Neutrophil (primary cell): ENCODE measurements around the gene NMT1.
A peak's percentile ranks its signal among the peaks of the same experiment; 100 is the strongest.

Source experiments
- H3K27ac ChIP-seq: fragments of 200-600 bp; sonication (generic); 2 replicates; pipeline ENCODE4 v1.5.1; 2016; ENCODE audit warnings: mild to moderate bottlenecking, moderate library complexity
- H3K27me3 ChIP-seq: fragments of 200-600 bp; sonication (generic); 2 replicates; pipeline ENCODE4 v1.6.0; 2016; ENCODE audit warnings: mild to moderate bottlenecking
- H3K36me3 ChIP-seq: fragments of 200-600 bp; sonication (generic); 2 replicates; pipeline ENCODE4 v1.5.1; 2017
- H3K4me1 ChIP-seq, 2 experiments: fragments of 200-600 bp in 1 of 2; sonication (generic) in 1 of 2; 1 replicate in 1 of 2; 2 replicates in 1 of 2; pipeline versions ENCODE4 v1.5.1 to v1.6.1; 2013 to 2016; ENCODE audit warnings: low read depth in 1 of 2, low read length in 1 of 2, mild to moderate bottlenecking in 1 of 2, moderate library complexity in 1 of 2; ENCODE audit not compliant: control insufficient read depth in 1 of 2, insufficient read depth in 1 of 2
- H3K4me3 ChIP-seq, 2 experiments: fragments of 200-600 bp in 1 of 2; sonication (generic) in 1 of 2; 1 replicate in 1 of 2; 2 replicates in 1 of 2; pipeline ENCODE4 v1.5.1; 2013 to 2016; ENCODE audit warnings: low read depth in 1 of 2, low read length in 1 of 2, mild to moderate bottlenecking in 1 of 2, moderate library complexity in 1 of 2
- H3K9me3 ChIP-seq: fragments of 200-600 bp; sonication (generic); 2 replicates; pipeline ENCODE4 v1.5.1; 2016
- CTCF ChIP-seq: fragments of 200-600 bp; sonication (generic); IDR thresholded peaks from 2 replicates; pipeline ENCODE4 v1.5.1; 2016; ENCODE audit warnings: antibody characterized with exemption

Gene NMT1

DNA sequence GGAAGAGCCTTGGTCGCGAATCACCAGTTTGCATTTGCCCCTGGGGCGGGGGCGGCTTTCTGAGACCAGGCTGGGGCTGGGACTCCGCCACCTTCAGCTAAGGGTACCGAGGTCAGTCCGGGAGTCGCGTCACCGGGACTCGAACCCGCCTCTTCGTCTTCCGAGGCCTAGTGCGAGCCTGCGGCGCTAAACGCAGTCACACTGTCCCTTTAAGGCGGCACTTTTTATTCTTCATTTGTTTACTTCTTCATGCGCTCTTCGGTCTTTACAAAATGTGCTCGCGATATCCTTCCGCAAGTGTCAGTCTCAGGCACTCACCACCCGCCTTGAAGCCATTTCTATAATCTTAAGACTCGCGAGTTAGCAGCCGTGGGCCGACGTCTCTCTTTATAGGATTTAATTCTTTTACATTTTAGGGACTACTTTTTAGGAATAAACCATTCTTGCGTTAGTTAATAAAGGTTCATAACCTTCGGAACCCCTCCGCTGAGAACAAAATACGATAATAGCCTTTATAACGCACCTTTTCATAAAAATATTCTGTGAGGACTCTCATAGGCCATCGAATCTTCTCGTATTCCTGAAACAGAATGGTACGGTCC lies 86.6 kb downstream of the NMT1 start:
- peaks cover 5% of the 10 kb centered on the region for H3K36me3 ChIP-seq
- H3K27ac ChIP-seq: peak overlapping the region; percentile 96
- no peaks in the 10 kb centered on the region for H3K9me3 ChIP-seq
- H3K27me3 ChIP-seq: peaks cover 12% of the 10 kb centered on the region
- TF ChIP-seq CTCF: no peak
- H3K4me1 ChIP-seq: peaks cover 61 to 68% of the 10 kb centered on the region in 2 experiments
- H3K4me3 ChIP-seq: peak overlapping the region; percentile 78 to 91

- no peaks in the 10 kb centered on the region for H3K9me3 ChIP-seq
- peak within 1 kb of the TSS; percentile 96 for H3K27ac ChIP-seq
- peaks cover 7% of the 10 kb centered on the region for H3K36me3 ChIP-seq
- peaks cover 12% of the 10 kb centered on the region for H3K27me3 ChIP-seq
- peak within 1 kb of the TSS; percentile 78 to 91 for H3K4me3 ChIP-seq
- peaks cover 61 to 68% of the 10 kb centered on the region in 2 experiments for H3K4me1 ChIP-seq
- no peak for TF ChIP-seq CTCF
Observed at GRCh38 chr17:45148183-45149036, 87.3 kb downstream of the NMT1 start, which contains the start of gene HEXIM1. Gene HEXIM1 (plus strand): TSS chr17:45148475. CDS start chr17:45149191, 716 bp downstream.

GRCh38 chr17:45149037-45149668 lies 88.0 kb downstream of the NMT1 start:
- Histone ChIP-seq H3K4me3 (peak overlapping the region; percentile 78 to 91), H3K4me1 (peaks cover 61 to 62% of the 10 kb centered on the region in 2 experiments), H3K9me3 (no peaks in the 10 kb centered on the region), H3K27me3 (peaks cover 6% of the 10 kb centered on the region), H3K36me3 (peaks cover 7% of the 10 kb centered on the region), H3K27ac (peak overlapping the region; percentile 96)
- TF ChIP-seq CTCF: peak; percentile 53

- Histone ChIP-seq H3K4me1 (peaks cover 53 to 55% of the 10 kb centered on the region in 2 experiments), H3K9me3 (no peaks in the 10 kb centered on the region), H3K27ac (peak overlapping the region; percentile 96), H3K27me3 (no peaks in the 10 kb centered on the region), H3K36me3 (peaks cover 7% of the 10 kb centered on the region), H3K4me3 (peak overlapping the region; percentile 78 to 91)
- no peak for TF ChIP-seq CTCF
Observed at GRCh38 chr17:45149669-45150664, 88.8 kb downstream of the NMT1 start.
